ENCODE measurements around the gene LECT2.

GRCh38 chr5:135913713-135914626 is 40.8 kb downstream of the LECT2 start:
- TF ChIP-seq POLR2A (IDR thresholded peaks at IDR 0.05; ENCODE audit: borderline replicate concordance, extremely low read depth, insufficient read depth, insufficient read length) (no peak), POLR2AphosphoS5 (IDR thresholded peaks at IDR 0.05; ENCODE audit: low read depth, low read length) (no peak), CTCF (IDR thresholded peaks at IDR 0.05 in 2 of 3, conservative IDR thresholded peaks at IDR 0.05 in 1 of 3; ENCODE audit: borderline replicate concordance in 1 of 3, insufficient read depth in 1 of 3, low read depth in 2 of 3, low read length in 2 of 3) (no peak), CEBPB (IDR thresholded peaks at IDR 0.05; ENCODE audit: low read depth) (no peak), MAX (IDR thresholded peaks at IDR 0.05) (no peak), JUND (IDR thresholded peaks at IDR 0.05) (no peak), SP1 (IDR thresholded peaks at IDR 0.05; ENCODE audit: low read depth) (no peak), EZH2 (IDR thresholded peaks at IDR 0.05) (no peak; the same call in 1 of the 2 replicates), EZH2phosphoT487 (IDR thresholded peaks at IDR 0.05; ENCODE audit: borderline replicate concordance) (no peak; the same call in 1 of the 2 replicates), SRF (IDR thresholded peaks at IDR 0.05; ENCODE audit: low read depth) (no peak), EGR1 (IDR thresholded peaks at IDR 0.05; ENCODE audit: low read depth) (no peak), ZNF274 (IDR thresholded peaks at IDR 0.05; ENCODE audit: low read depth, low read length) (no peak), TCF7L2 (IDR thresholded peaks at IDR 0.05; ENCODE audit: borderline replicate concordance, extremely low read depth, insufficient read depth, insufficient read length) (no peak)

All from HCT116 (cell line).